Activated CD8-positive, alpha-beta memory T cell treated with anti-CD3 and anti-CD28 coated beads, Interleukin-2, amount 50 U/mL, for 24 hours (primary cell): ENCODE data around the gene TOR4A.

ENCODE experiments used
- DNase-seq: peaks from one replicate; pipeline ENCODE4 v3.0.0-alpha.2; 2020; ENCODE audit errors: extremely low read depth

Gene TOR4A

DNA sequence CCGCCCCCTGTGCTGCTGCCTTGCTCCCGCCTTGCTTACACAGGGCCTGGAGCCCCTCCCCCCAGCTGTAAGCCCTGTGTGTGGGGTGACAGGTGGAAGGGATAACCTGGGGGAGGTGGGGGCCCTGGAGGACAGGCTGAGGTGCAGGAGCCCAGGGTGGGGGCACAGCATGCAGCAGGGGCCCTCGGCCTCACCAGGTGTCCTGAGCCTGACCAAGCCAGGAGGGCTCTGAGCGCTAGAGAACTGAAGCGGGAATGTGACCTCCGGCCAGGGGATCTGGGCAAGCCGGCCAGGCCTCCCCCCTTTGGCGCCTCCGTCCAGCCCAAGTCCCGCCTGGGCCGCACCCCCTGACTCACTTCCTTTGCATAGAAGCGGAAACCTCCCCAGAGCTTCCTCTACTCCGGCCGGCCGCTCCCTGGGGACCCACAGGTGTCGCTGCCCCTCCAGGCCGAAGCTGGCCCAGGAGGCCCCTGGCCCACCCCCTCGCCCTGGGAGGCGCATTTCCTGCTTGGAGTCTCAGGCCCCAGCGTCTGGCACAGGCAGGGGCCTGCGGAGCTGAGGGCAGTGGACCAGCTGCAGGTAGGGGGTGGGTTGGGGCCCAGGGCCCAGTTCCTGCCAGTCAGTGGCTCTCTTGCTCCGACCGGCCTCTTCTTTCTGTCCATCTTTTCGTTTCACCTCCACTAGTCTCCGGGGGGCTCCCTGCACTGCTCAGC lies at the start of gene TOR4A:
Gene TOR4A, plus strand, starts transcription at position 398 of the 713 bp plus-strand sequence. CDS start 964 bp downstream, outside the sequence.
- DNase-seq: no peak

DNA sequence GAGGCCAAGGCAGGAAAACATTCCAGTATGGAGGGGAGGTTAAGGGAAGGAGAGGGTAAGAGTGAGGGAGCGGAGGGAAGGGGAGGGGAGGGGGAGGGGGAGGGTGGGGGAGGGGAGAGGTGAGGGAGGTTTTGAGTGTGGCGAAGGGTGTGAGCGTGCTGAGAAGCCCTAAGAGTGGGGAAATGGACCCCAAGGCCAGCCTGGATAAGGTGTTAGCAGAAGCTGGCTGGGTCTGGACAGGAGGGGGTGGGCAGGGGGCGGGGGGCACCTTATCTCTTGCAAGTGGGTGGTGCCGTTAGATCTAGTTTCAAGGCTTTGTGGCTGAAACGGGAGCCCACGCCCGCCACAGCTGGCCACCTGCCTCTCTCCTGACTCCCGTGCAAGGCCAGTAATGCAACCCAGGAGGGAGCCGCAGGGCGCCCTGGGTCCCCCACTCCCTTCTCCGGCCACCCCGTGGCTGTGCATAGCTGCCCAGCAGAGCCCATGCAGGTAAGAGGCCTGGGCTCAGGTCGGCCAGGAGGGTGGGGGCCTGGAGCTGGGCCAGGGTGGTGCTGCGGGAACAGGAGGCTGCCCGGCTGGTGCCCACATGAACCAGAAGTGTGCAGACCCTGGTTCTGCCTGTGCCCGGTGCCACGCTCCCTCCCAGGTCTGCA lies 49.5 kb upstream of the TOR4A start:
- DNase-seq: no peak

DNA sequence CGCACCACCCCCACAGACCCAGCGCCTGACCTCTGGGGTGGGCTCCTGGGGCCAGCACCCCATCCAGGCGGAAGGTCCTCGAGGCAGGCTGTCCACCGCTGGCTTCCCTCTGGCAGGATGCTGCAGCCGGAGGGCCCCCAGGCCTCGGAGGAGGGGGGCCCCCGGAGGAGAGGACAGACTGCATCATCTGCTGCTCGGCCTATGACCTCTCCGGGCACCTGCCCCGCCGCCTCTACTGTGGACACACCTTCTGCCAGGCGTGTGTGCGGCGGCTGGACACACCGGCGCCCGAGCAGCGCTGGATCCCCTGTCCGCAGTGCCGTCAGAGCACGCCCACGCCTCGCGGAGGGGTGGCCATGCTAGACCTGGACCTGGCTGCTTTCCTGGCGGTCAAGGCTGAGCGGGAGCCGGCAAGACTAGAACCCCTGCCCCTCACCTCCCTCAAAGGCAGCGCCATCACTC lies 49.0 kb upstream of the TOR4A start:
- DNase-seq: no peak

DNA sequence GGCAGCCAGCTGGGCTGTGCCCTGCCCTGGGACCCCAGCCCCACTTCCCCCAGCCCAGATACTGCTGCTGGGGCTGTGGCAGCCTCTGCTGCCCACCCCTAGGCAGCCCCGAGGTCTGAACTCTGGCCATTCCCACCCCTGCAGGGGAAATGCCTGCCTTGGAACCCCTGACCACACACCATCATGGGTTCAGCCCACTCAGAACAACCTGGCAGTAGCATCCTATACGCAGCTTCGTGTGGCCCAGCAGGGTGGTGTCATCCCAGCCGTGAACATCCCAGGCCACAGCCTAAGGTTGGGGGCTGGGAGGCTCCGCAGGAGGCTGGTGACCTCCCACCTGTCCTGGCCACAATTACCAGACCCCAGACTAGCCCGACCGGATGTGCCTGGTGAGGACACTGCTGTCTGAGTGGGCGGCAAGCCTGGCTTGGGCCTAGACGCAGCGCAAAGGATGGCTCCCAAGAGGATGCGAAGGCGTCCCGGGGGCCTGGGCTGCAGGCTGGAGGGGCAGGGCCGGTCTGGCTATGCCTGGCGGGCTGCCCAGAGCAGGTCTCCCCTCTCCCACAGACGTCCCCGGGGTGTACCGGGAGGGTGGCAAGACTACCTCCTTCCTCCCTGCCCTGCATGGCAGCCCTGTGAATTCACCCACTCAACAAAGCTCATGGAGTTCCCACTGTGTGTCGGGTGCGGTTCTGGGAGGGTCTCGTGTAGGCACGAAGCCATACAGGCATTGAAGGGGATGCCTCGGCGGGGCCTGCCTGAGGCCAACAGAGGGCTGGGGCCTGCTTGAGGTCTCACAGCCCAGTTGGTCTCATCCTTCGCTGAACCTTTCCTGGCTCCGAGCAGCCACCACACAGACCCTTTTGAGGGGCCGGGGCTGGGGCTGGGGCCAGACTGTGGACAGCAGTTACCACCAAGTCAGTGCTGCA lies 48.3 kb upstream of the TOR4A start:
- no peak for DNase-seq

DNA sequence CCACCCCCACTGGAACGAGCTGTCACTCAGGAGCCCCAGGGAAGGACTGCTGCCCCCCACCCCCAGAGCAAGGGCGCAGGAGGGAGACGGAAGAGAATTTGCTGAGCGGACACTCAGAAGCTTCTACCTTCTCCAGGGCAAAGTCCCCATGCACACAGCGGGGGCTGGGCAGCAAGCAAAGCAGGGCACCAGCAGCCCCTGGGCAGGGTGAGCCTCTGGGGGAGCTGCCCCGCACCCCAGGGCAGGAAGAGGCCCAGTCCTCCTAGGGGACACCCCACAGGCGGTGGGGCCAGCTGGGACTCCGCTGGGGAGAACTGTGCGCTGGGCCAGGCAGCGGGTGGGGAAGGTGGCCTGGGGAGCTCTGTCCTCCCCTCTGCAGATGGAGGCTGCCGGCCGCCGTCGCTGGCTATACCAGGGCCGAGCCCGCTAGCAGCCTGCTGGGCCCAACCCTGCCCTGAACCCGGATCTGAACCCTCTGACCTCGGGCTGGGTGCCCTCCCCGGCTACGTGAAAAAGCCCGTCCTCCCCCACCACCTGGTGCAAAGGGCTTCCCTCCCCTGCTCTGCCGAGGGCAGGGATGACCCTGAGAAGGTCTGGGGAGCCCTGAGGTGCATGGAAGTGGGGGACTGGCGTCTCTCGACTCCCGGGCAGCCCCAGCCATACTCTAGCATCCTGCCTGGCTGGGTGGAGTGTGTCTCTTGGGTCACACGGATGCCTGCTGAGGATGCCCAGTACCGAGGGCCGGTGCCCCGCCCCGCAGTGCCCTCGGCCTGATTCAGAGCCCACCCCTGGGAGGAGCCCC lies 47.4 kb upstream of the TOR4A start:
- DNase-seq: no peak

DNA sequence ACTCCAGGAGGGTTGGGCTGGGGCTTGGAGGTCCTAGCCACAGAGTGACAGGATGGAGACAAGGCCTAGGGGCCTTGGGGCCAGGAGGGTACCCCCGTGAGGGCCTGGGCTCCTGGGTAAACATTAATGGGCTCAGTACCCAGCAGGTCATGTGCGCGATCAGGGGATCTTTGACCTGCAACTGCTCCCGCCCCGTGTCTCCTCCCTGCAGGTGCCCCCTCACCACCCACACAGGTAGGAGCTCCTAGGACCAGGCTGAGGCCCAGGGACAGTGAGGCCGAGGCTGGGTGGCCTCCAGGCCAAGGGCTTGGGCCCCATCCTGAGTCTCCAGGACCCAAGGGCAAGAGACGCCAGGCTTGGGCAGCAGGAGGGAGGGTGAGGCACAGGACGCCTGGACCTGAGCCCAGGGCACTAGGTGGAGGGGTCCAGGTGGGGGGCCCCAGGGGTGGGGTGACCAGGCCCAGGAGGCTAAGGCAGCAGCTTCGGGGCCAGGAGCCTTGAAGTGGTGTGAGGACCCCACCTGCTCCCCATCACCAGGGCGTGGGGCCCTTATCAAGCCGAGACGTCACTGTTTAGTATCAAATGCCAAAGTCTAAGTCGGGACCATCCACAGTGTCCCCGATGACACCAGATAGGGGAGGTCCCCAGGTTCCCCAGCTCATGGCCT lies 46.7 kb upstream of the TOR4A start, which contains the start of gene SLC34A3:
Gene SLC34A3, plus strand, starts transcription at position 197 of the 667 bp plus-strand sequence. CDS start 802 bp downstream, outside the sequence.
- DNase-seq: no peak

DNA sequence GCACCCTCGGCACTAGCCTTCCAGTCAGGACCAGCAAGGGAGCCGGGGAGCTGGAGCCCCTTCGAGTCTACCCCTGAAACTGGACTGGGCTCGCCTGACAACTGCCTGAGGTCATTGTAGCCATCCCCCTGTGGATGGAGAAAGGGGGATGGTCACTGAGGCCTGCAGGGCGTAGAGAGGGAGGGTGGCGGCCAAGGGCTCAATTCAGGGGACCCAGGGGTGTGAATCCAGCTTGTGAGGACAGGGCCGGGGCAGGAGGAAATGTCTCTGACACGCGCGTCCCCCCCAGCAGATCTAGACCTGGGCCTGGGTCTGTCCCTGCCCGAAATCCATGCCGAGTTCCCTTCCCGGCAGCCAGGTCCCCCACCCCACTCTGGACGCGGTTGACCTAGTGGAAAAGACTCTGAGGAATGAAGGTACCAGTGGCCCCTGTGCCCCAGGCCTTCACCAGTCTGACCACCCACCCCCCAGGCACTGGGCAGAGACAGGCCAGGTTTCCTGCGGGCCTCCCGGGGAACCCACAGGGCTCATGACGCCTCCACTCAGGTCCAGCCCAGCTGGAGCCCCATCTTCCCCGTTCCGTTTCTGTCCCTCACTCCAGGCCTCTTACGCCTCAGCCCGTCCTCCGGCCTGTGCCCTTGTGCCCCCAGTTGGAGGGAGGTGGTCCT lies 46.0 kb upstream of the TOR4A start:
- no peak for DNase-seq

DNA sequence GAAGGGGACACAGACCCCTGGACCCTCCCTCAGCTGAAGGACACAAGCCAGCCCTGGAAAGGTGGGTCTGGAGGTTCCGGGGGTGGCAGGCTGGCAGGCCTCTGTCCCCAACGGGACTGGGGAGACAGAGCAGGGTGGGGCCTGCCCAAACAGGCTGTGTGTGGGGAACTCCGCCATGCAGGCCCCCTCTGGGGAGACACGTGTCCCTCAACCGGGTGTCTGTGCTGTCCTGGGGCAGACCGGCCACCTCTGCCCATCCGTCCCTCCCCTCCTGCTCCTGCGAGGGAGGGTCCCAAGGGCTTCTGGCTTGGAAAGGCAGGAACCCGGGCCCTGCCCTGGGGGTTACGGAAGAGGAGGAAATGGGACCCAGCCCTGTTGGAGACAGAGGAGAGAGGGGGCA lies 45.4 kb upstream of the TOR4A start:
- no peak for DNase-seq

DNA sequence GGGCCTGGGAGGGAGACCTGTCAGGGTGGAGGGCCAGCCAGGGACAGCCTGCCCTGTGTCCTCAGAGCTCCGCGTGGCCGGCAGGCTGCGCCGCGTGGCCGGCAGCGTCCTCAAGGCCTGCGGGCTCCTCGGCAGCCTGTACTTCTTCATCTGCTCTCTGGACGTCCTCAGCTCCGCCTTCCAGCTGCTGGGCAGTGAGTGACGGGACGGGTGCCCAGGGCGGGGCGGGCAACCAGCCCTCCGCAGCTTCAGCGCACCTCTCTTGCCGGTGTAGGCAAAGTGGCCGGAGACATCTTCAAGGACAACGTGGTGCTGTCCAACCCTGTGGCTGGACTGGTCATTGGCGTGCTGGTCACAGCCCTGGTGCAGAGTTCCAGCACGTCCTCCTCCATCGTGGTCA lies 45.0 kb upstream of the TOR4A start:
- no peak for DNase-seq

DNA sequence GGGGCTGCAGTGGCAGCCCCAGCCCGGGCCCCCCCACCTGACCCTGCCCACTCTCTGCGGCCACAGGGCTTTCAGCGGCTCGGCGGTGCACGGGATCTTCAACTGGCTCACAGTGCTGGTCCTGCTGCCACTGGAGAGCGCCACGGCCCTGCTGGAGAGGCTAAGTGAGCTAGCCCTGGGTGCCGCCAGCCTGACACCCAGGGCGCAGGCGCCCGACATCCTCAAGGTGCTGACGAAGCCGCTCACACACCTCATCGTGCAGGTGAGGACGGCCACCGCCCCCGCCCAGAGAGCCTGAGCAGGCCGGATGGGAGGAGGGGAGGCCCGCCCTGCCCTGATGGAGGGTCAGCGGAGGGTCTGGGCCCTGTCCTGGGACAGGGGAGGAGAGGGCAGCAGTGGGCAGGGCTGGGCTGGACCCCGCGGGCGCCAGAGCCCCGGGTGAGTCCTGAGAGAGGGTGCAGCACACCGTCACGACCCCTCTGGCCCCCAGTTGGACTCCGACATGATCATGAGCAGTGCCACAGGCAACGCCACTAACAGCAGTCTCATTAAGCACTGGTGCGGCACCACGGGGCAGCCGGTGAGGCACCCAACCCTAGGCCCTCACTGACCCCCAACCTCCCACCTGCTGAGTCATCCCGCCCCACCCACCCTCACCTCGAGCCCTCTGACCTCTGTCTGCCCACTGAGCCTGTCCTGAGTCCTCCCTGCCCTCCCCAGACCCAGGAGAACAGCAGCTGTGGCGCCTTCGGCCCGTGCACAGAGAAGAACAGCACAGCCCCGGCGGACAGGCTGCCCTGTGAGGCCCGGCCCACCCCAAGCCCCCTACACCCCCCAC lies 44.2 kb upstream of the TOR4A start:
- DNase-seq: no peak

DNA sequence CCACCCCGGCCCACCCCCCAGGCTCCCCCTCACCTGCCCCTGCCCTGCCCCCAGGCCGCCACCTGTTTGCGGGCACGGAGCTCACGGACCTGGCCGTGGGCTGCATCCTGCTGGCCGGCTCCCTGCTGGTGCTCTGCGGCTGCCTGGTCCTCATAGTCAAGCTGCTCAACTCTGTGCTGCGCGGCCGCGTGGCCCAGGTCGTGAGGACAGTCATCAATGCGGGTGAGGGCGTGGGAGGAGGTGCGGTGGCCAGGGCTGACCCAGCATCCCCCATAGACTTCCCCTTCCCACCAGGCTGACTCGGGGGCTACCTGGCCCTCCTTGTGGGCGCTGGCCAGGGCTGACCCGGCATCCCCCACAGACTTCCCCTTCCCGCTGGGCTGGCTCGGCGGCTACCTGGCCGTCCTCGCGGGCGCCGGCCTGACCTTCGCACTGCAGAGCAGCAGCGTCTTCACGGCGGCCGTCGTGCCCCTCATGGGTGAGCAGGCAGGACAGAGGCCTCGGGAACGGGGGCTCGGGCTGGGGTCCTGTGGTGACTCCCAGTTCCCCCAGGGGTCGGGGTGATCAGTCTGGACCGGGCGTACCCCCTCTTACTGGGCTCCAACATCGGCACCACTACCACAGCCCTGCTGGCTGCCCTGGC lies 43.4 kb upstream of the TOR4A start:
- no peak for DNase-seq

DNA sequence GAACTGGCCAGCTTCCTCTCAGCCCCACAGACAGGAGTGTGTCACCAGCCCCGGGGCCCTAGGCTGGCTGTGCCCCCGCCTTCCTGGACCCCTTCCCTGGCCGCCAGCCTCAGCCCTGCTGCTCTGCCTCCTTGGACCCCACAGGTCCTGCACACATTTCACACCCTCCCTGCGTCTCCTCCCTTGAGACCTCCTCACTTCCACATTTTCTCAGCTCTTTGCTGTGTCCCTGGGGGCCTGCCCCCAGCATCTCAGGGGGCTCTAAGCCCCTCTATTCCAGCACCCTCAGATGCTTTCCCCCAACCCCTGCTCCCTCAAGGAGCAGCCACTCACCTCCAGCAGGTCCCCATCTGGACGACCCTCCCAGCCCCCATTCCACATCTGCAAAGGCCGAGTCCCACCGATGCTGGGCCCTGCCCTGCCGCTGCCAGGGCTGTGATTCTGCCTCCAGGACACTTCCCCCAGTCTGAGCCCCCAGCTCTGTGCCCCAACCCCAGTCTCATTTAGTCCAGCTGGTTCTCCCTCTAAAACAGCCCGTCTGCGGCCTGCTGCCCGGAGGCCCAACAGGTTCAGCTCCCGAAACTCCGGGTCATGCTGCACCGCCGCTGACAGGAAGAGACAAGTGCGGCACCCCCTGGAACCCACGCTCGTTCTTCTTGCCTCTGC lies 42.6 kb upstream of the TOR4A start:
- no peak for DNase-seq

DNA sequence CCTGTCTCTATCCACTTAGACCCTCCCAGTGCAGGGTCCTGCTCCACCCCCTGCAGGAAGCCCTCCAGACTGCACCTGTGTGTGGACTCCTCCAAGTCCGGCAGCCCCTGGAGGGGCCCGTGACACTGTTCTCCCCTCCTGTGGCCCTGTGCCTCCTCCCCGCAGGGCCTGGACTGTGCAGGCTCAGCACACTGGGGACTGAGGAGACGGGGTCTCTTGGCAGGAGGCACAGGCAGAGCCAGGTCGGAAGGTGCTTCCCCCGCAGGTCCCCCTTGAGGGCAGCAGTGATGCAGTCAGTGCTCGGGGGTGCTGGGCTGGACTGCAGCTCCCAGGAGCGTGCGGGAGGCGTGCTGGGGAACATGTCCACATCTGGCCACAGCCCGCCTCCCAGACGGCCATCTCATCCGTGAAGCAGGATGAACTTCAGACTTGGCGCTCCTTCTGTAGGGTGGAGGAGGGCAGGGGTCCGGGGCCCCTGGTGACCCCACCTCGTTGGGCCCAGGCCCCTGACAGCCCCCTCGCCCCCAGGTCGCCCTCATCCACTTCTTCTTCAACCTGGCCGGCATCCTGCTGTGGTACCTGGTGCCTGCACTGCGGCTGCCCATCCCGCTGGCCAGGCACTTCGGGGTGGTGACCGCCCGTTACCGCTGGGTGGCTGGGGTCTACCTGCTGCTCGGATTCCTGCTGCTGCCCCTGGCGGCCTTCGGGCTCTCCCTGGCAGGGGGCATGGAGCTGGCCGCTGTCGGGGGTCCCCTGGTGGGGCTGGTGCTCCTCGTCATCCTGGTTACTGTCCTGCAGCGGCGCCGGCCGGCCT lies 41.9 kb upstream of the TOR4A start:
- DNase-seq: no peak

DNA sequence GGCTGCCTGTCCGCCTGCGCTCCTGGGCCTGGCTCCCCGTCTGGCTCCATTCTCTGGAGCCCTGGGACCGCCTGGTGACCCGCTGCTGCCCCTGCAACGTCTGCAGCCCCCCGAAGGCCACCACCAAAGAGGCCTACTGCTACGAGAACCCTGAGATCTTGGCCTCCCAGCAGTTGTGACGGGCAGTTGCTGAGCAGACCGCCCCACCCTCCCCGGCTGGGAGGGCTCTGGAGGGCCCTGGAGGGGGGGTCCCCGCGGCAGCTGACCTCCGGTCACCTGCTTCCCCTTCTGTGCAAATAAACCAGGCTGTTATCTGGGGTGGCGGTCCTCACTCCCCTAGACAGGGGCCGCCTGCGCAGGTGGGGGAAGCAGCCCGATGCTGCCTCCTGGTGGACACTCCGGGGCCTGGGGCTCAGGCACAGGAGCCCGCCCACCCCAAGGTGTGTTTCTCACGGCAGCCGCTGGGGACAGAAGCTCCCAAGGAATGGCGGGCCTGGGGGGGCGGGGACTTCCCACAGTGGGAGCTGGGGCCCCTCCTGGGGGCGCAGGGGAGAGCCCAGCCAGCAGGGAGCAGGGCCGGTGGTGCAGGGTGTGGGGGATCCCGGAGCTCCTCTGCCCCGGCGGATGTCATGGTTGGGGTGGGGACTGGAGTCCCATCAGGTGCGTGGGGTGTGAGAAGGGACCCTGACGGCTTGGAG lies 41.1 kb upstream of the TOR4A start:
- DNase-seq: peak; percentile 72

DNA sequence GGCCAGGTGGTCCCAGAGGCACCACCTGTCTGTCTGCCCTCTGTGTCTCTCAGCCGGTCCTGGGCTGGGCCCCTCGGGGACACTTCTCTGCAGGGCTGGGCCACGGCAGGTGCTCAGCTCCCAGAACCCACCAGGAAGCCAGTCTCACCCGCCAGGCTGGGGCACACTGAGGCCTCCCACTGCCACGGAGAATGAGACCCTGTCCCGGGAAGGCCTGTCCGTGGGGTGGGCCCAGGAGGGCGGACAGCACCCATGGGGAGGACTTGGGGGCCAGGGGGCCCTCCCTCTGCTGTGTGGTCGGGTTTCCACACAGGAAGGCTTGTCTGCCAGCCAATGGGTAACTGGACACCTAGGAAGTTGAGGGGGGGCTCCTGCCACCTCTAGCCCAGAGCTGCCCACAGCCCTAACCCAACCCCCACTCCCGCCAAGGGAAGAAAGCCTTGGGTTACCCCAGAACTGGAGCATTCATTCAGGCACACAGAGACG lies 40.5 kb upstream of the TOR4A start:
- no peak for DNase-seq
